ENCODE measurements around the gene ARAP3.

Gene ARAP3

GRCh38 chr5:141672841-141673813 is 8.9 kb downstream of the ARAP3 start:
- Mint-ChIP-seq H3K36me3 (ENCODE audit: low read depth) (peaks cover 1% of the 10 kb centered on the region), H3K4me3 (no peak overlapping the region), H3K9me3 (no peaks in the 10 kb centered on the region), H3K27me3 (ENCODE audit: low read depth, poor library complexity) (no peaks in the 10 kb centered on the region), H3K4me1 (peaks cover 13% of the 10 kb centered on the region), H3K27ac (no peak overlapping the region)
- no peak for TF ChIP-seq CTCF (IDR thresholded peaks at IDR 0.05)
- DNase-seq = no peak

DNA sequence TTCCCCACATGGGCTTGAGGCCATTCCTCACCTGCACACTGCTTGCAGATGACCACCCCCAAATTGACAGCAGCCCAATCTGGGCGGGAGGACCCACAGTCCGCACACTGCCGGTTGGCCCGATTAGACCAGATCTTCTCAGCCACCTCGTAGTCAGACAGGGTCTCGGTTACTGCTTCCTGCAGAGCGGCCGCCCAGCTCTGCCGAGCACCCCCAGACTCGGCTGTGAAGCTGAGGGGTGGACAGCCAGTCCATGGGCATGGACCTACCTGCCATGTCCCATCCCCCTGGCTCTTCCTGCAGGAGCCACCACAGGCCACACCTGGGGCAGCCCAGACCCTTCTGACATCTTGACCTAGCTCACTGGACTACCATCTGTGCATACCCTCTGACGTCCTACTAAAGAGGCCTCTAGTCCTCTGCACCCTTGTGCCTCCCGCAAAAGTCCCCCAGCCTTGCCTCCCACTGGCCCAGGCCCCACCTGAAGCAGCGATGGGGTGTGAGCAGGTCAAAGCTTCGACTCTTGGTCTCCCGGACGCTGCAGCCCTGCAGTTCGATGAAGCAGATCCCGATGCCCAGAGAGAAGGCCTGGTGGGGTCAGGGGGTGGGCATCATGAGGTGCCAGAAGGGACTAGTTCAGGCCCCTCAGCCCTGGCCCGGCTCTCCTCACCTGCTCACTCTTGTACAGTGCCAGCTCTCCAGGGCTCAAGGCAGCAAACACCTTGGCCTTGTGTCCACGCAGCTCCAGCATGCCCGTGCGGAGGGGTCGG is 9.8 kb downstream of the ARAP3 start:
- no peaks in the 10 kb centered on the region for H3K36me3 Mint-ChIP-seq (ENCODE audit: low read depth)
- no peak overlapping the region for H3K4me3 Mint-ChIP-seq
- no peak overlapping the region for H3K27ac Mint-ChIP-seq
- DNase-seq = no peak
- no peaks in the 10 kb centered on the region for H3K27me3 Mint-ChIP-seq (ENCODE audit: low read depth, poor library complexity)
- no peaks in the 10 kb centered on the region for H3K9me3 Mint-ChIP-seq
- TF ChIP-seq CTCF (IDR thresholded peaks at IDR 0.05) = no peak
- peaks cover 13% of the 10 kb centered on the region for H3K4me1 Mint-ChIP-seq

DNA sequence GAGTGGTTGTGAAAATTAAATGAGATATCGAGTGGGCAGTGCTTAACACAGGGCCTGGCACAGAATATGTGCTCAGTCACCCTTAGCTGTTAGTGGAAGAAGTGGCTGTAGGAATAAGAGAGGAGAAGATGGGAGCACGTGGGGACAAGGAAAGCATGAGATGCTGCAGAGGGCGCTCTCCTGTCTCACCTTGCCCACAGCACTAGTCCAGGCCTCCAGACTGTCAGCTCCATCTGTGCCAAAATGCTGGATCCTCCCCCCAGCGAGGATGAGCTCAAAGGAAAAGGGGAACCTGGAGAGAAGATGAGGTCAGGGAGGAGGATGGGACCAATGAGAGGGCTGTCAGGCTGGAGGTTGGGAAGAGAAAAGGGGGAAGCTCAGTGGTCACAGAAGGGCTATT is 12.5 kb downstream of the ARAP3 start:
- TF ChIP-seq CTCF (IDR thresholded peaks at IDR 0.05) = no peak
- H3K4me3 Mint-ChIP-seq = no peak overlapping the region
- peaks cover 13% of the 10 kb centered on the region for H3K4me1 Mint-ChIP-seq
- no peaks in the 10 kb centered on the region for H3K9me3 Mint-ChIP-seq
- no peak for DNase-seq
- no peaks in the 10 kb centered on the region for H3K27me3 Mint-ChIP-seq (ENCODE audit: low read depth, poor library complexity)
- no peaks in the 10 kb centered on the region for H3K36me3 Mint-ChIP-seq (ENCODE audit: low read depth)
- no peak overlapping the region for H3K27ac Mint-ChIP-seq

DNA sequence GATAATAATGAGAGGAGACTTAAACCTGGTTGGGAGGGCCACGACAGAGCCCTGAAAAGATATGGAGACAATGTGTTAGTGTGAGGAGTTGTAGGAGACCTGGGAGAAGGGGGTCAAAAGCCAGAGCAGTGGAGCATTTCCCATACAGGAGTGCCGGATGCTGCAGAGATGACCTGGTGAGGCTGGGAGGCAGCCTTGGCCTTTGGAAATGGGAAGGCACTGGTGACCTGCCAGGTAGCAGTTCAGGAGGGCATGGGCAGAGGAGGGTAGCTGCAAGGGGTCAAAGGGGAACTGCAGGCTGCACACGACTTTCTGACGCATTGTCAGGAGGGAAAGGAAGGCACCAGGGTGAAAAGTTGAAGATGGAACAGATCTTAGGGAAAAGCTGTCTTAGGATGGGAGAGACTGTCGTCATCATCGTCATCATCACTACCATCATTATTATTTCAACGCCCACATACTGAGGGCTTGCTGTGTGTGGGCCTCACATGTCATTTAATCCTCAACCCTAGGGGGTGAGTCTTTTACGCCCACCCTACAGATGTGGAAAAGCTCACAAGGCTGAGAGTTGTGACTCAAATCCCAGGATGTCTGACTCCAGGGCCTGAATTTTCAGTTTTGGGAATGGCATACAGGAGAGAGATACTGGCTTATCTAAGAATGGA is 13.3 kb downstream of the ARAP3 start:
- Mint-ChIP-seq H3K4me3 (no peak overlapping the region), H3K9me3 (no peaks in the 10 kb centered on the region), H3K27ac (peak overlapping the region; percentile 62), H3K36me3 (ENCODE audit: low read depth) (no peaks in the 10 kb centered on the region), H3K27me3 (ENCODE audit: low read depth, poor library complexity) (no peaks in the 10 kb centered on the region), H3K4me1 (peaks cover 13% of the 10 kb centered on the region)
- TF ChIP-seq CTCF (IDR thresholded peaks at IDR 0.05) = no peak
- no peak for DNase-seq

- no peaks in the 10 kb centered on the region for H3K36me3 Mint-ChIP-seq (ENCODE audit: low read depth)
- H3K4me3 Mint-ChIP-seq = no peak overlapping the region
- H3K27ac Mint-ChIP-seq = no peak overlapping the region
- H3K9me3 Mint-ChIP-seq = no peaks in the 10 kb centered on the region
- DNase-seq = no peak
- no peaks in the 10 kb centered on the region for H3K27me3 Mint-ChIP-seq (ENCODE audit: low read depth, poor library complexity)
- peaks cover 5% of the 10 kb centered on the region for H3K4me1 Mint-ChIP-seq
- no peak for TF ChIP-seq CTCF (IDR thresholded peaks at IDR 0.05)
Observed at GRCh38 chr5:141665995-141666940, 15.8 kb downstream of the ARAP3 start.
